ENCODE data around the gene CDK6. TPM values are rescaled to one million over a fixed set of nuclear protein-coding genes. Genes with fewer than 3 reads are reported as not detected.

CDK6 gene
- polyA plus RNA-seq, 3 donors: 2.6 to 4.7 (median 2.6) TPM

GRCh38 chr7:92707435-92707834 lies 128.9 kb downstream of the CDK6 start:
- no peak overlapping the region for H3K27ac ChIP-seq (ENCODE audit: low read depth, low read length)

GRCh38 chr7:92706563-92706962 lies 129.8 kb downstream of the CDK6 start:
- 79 to 92% (median 83%) methylated on average over 2 of the region's 2 CpGs for WGBS, 3 donors
- no peak overlapping the region for H3K27ac ChIP-seq (ENCODE audit: low read depth, low read length)

More at GRCh38 chr7:92707435-92707834, 128.9 kb downstream of the CDK6 start:
- 74 to 92% (median 90%) methylated on average over 3 of the region's 3 CpGs for WGBS, 3 donors

GRCh38 chr7:92705831-92706230 lies 130.5 kb downstream of the CDK6 start:
- 90 to 96% (median 90%) methylated on average over 1 of the region's 1 CpG for WGBS, 3 donors
- H3K27ac ChIP-seq (ENCODE audit: low read depth, low read length): no peak overlapping the region

- no peak overlapping the region for H3K27ac ChIP-seq (ENCODE audit: low read depth, low read length)
- WGBS, 3 donors: 98 to 99% (median 98%) methylated on average over 3 of the region's 3 CpGs
Observed at GRCh38 chr7:92704858-92705257, 131.5 kb downstream of the CDK6 start.

GRCh38 chr7:92702535-92702934 lies 133.8 kb downstream of the CDK6 start:
- 77 to 90% (median 78%) methylated on average over 1 of the region's 1 CpG for WGBS, 3 donors
- no peak overlapping the region for H3K27ac ChIP-seq (ENCODE audit: low read depth, low read length)

GRCh38 chr7:92699966-92700514 lies 136.3 kb downstream of the CDK6 start:
- H3K27ac ChIP-seq (ENCODE audit: low read depth, low read length): no peak overlapping the region
- WGBS, 3 donors: 78 to 84% (median 82%) methylated on average over 4 of the region's 4 CpGs

- no peak overlapping the region for H3K27ac ChIP-seq (ENCODE audit: low read depth, low read length)
- WGBS, 3 donors: 75 to 94% (median 76%) methylated on average over 2 of the region's 2 CpGs
Observed at GRCh38 chr7:92699560-92699959, 136.8 kb downstream of the CDK6 start.

GRCh38 chr7:92698237-92698841 lies 138.0 kb downstream of the CDK6 start:
- H3K27ac ChIP-seq (ENCODE audit: low read depth, low read length): no peak overlapping the region
- WGBS, 3 donors: 11 to 43% (median 33%) methylated on average over 12 of the region's 12 CpGs

- H3K27ac ChIP-seq (ENCODE audit: low read depth, low read length): no peak overlapping the region
- 55 to 78% (median 56%) methylated on average over 2 of the region's 2 CpGs for WGBS, 3 donors
Observed at GRCh38 chr7:92697414-92697813, 139.0 kb downstream of the CDK6 start.

- 35 to 85% (median 70%) methylated on average over 6 of the region's 6 CpGs for WGBS, 3 donors
- no peak overlapping the region for H3K27ac ChIP-seq (ENCODE audit: low read depth, low read length)
Observed at GRCh38 chr7:92697012-92697411, 139.4 kb downstream of the CDK6 start.

GRCh38 chr7:92696584-92696983 lies 139.8 kb downstream of the CDK6 start:
- H3K27ac ChIP-seq (ENCODE audit: low read depth, low read length): no peak overlapping the region
- 60 to 86% (median 81%) methylated on average over 4 of the region's 4 CpGs for whole genome bisulfite sequencing, 3 donors

- WGBS, 3 donors: 7 to 26% (median 18%) methylated on average over 15 of the region's 15 CpGs
Observed at GRCh38 chr7:92695308-92696261, 140.8 kb downstream of the CDK6 start.

GRCh38 chr7:92694211-92694610 lies 142.2 kb downstream of the CDK6 start:
- H3K27ac ChIP-seq (ENCODE audit: low read depth, low read length): no peak overlapping the region

More at GRCh38 chr7:92695308-92696261, 140.8 kb downstream of the CDK6 start:
- H3K27ac ChIP-seq (ENCODE audit: low read depth, low read length): peak overlapping the region; percentile 10

- 96 to 100% (median 98%) methylated on average over 1 of the region's 1 CpG for WGBS, 3 donors
- H3K27ac ChIP-seq (ENCODE audit: low read depth, low read length): no peak overlapping the region
Observed at GRCh38 chr7:92693519-92693918, 142.9 kb downstream of the CDK6 start.

- WGBS, 3 donors: 23 to 31% (median 29%) methylated on average over 2 of the region's 2 CpGs
- no peak overlapping the region for H3K27ac ChIP-seq (ENCODE audit: low read depth, low read length)
Observed at GRCh38 chr7:92691578-92691977, 144.8 kb downstream of the CDK6 start.

GRCh38 chr7:92685136-92686042 lies 151.0 kb downstream of the CDK6 start:
- no peak overlapping the region for H3K27ac ChIP-seq (ENCODE audit: low read depth, low read length)
- 87 to 91% (median 90%) methylated on average over 6 of the region's 6 CpGs for WGBS, 3 donors

GRCh38 chr7:92684274-92684673 lies 152.1 kb downstream of the CDK6 start:
- H3K27ac ChIP-seq (ENCODE audit: low read depth, low read length): no peak overlapping the region
- WGBS, 3 donors: 89 to 93% (median 93%) methylated on average over 1 of the region's 1 CpG

GRCh38 chr7:92682903-92683539 lies 153.4 kb downstream of the CDK6 start:
- WGBS, 3 donors: 12 to 49% (median 41%) methylated on average over 3 of the region's 3 CpGs
- no peak overlapping the region for H3K27ac ChIP-seq (ENCODE audit: low read depth, low read length)
